Breast epithelium (tissue), 4 donors: ENCODE measurements around the gene WNT6. TPM values are rescaled to one million over a fixed set of nuclear protein-coding genes. Genes with fewer than 3 reads are reported as not detected.

Source experiments
- DNase-seq, 2 donors: peaks; one replicate each; pipeline ENCODE4 v3.0.0-alpha.2; 2019; ENCODE audit warnings: low spot score in 2 of 2
- H3K27ac ChIP-seq, 2 donors: fragments of 200-600 bp; sonication (generic) in 1 of 2; one replicate each; pipeline ENCODE4 v1.5.1; 2016 to 2019; ENCODE audit warnings: mild to moderate bottlenecking in 1 of 2
- H3K27me3 ChIP-seq, 2 donors: fragments of 200-600 bp; sonication (generic) in 1 of 2; one replicate each; pipeline versions ENCODE4 v1.5.1 to v1.6.0; 2017 to 2019; ENCODE audit warnings: control low read depth in 1 of 2, mild to moderate bottlenecking in 1 of 2
- H3K36me3 ChIP-seq: fragments of 200-600 bp; one replicate; pipeline ENCODE4 v1.5.1; 2019
- H3K4me1 ChIP-seq, 2 donors: fragments of 200-600 bp; sonication (generic); one replicate each; pipeline ENCODE4 v1.5.1; 2016 to 2019; ENCODE audit warnings: control low read depth in 1 of 2
- H3K4me3 ChIP-seq, 3 donors: fragments of 200-600 bp; sonication (generic); 1 replicate in 2 of 3; 2 replicates in 1 of 3; pipeline ENCODE4 v1.5.1; 2016 to 2019; ENCODE audit warnings: mild to moderate bottlenecking in 3 of 3, moderate library complexity in 2 of 3
- H3K9me3 ChIP-seq, 2 donors: fragments of 200-600 bp; sonication (generic) in 1 of 2; one replicate each; pipeline ENCODE4 v1.5.1; 2016 to 2019; ENCODE audit warnings: control low read depth in 1 of 2
- POLR2A ChIP-seq: fragments of 450-650 bp; IDR thresholded peaks from one replicate; pipeline ENCODE4 v1.6.1; 2016; ENCODE audit warnings: antibody characterized with exemption, mild to moderate bottlenecking, moderate library complexity
- POLR2AphosphoS5 ChIP-seq, 3 donors: sonication (generic); formaldehyde crosslinking; IDR thresholded peaks; one replicate each; pipeline ENCODE4 v1.6.1; 2017; ENCODE audit warnings: antibody characterized with exemption in 3 of 3
- intact Hi-C: fragments of 100-400 bp; cut with DNase I; formaldehyde crosslinking; loops from one replicate; pipeline ENCODE4 v1.15.1; 2023; ENCODE audit warnings: low total_unique reads
- total RNA-seq, 3 donors: library from RNA; depleted of rRNA; stranded (reverse); fragments of >200 nt; gene quantifications; one replicate each; pipeline ENCODE4 v1.1.0, GENCODE V29; 2016
- TF ChIP-seq, protein P1 (sequence below), 3 donors: fragments of 450-650 bp; IDR thresholded peaks; one replicate each; pipeline ENCODE4 v1.5.1; 2016 to 2017; ENCODE audit warnings: antibody characterized with exemption in 3 of 3, mild to moderate bottlenecking in 3 of 3, moderate library complexity in 3 of 3

Gene WNT6
- total RNA-seq, 3 donors from 2014 or later = 0.48 to 3.3 (median 1.3) TPM

DNA sequence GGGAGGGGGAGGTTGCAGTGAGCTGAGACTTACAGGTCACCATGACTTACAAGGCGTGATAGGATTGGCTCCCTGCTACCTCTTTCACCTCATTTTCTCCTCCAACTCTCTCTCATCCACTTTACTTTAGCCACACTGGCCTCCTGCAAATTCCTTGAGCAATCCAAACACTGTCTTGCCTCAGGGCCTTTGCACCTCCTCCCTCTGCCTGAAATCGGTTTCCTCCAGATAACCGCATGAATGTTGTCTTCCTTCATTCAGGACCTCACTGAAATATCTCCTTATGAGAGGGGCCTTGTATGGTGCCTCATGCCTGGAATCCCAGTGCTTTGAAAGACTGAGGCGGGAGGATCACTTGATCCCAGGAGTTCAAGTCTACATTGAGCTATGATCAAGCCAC lies 42.8 kb downstream of the WNT6 start:
- H3K27me3 ChIP-seq = peaks cover 2 to 33% of the 10 kb centered on the region in 2 donors

DNA sequence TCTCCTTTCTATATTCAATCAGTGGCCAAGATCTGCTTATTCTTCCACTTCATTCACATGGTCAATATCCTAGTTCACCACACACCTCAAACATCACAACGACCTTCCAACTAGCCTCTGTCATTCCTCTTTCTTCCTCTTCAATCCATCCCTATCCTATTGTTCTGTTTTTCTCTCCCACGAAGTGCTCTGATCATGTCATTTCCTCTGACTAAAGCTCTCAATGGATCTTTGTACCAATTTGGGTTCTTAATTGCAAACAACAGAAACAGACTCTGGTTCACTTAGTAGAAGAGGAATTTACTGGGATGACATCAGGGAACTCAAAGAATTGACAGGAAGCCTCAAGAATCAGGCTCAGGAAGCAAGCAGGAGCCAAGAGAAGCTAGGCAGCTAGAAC lies 44.6 kb downstream of the WNT6 start:
- Histone ChIP-seq H3K4me1 (no peaks in the 10 kb centered on the region), H3K27me3 (peaks cover 0 to 16% of the 10 kb centered on the region in 2 donors), H3K9me3 (no peaks in the 10 kb centered on the region), H3K4me3 (no peak overlapping the region), H3K27ac (no peak overlapping the region), H3K36me3 (no peaks in the 10 kb centered on the region)
- no peak for DNase-seq
- intact Hi-C loops = no loop called here
- TF ChIP-seq POLR2AphosphoS5 (IDR thresholded peaks at IDR 0.05) (no peak), POLR2A (no peak)
- TF ChIP-seq, protein P1, sequence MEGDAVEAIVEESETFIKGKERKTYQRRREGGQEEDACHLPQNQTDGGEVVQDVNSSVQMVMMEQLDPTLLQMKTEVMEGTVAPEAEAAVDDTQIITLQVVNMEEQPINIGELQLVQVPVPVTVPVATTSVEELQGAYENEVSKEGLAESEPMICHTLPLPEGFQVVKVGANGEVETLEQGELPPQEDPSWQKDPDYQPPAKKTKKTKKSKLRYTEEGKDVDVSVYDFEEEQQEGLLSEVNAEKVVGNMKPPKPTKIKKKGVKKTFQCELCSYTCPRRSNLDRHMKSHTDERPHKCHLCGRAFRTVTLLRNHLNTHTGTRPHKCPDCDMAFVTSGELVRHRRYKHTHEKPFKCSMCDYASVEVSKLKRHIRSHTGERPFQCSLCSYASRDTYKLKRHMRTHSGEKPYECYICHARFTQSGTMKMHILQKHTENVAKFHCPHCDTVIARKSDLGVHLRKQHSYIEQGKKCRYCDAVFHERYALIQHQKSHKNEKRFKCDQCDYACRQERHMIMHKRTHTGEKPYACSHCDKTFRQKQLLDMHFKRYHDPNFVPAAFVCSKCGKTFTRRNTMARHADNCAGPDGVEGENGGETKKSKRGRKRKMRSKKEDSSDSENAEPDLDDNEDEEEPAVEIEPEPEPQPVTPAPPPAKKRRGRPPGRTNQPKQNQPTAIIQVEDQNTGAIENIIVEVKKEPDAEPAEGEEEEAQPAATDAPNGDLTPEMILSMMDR (IDR thresholded peaks at IDR 0.05) = no peak

More for the DNA sequence above, 42.8 kb downstream of the WNT6 start:
- no peak for DNase-seq
- H3K9me3 ChIP-seq = no peaks in the 10 kb centered on the region
- intact Hi-C loops = no loop called here
- TF ChIP-seq POLR2A (no peak), POLR2AphosphoS5 (IDR thresholded peaks at IDR 0.05) (no peak)
- TF ChIP-seq, protein P1 (IDR thresholded peaks at IDR 0.05) = no peak
- H3K4me1 ChIP-seq = peaks cover 0 to 2% of the 10 kb centered on the region in 2 donors
- H3K36me3 ChIP-seq = no peaks in the 10 kb centered on the region
- H3K4me3 ChIP-seq = no peak overlapping the region
- no peak overlapping the region for H3K27ac ChIP-seq

DNA sequence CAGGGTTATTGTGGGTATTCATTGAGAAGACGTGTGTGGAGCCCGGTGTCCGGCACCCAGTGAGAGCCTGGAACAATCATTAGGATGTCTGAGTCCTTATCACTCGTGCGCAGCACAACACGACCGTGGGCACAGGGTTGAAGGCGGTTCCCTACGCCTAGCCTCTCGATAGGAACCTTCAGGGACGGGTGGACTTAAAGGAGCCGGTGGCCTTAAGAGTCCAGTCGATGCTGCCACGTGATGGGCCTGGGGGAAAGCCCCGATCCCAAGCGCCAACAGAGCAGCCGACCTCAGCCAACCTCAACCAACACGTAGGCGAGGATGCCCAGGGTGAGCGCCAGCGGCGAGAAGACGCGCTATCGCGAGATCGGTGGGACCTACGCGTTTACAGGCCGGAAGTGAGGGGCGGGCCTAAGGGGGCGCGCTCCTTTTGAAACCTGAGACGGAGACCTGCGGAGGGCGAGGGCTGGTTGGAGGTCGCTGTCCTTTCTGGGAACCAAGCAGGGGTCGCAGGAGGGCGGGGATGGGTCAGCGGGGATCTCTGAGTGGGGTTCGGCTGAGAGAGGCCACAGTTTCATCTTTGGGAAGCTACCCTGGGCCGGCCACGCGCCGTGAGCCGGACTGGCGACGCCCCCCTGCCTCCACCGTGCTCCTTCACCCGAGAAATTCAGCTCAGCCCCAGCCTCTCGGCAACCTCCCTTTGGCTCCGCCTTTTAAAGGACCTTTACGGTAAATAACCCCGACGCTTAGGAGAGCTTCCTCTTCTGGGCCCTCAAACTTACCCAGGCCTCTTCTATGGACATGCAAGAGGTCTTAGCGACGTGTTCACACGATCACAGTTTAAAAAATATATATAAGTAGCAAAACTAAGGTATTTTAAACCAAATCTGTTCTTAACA lies 49.4 kb downstream of the WNT6 start:
- TF ChIP-seq POLR2A (no peak), POLR2AphosphoS5 (IDR thresholded peaks at IDR 0.05) (peak; percentile 16 to 48 (median 45))
- H3K27me3 ChIP-seq = no peaks in the 10 kb centered on the region
- H3K4me3 ChIP-seq = peak overlapping the region; percentile 46 to 69 (median 61)
- no peaks in the 10 kb centered on the region for H3K36me3 ChIP-seq
- intact Hi-C loops = no loop called here
- no peaks in the 10 kb centered on the region for H3K9me3 ChIP-seq
- peak overlapping the region; percentile 13 to 36 for H3K27ac ChIP-seq
- H3K4me1 ChIP-seq = no peaks in the 10 kb centered on the region
- DNase-seq = peak; percentile 80 to 88

DNA sequence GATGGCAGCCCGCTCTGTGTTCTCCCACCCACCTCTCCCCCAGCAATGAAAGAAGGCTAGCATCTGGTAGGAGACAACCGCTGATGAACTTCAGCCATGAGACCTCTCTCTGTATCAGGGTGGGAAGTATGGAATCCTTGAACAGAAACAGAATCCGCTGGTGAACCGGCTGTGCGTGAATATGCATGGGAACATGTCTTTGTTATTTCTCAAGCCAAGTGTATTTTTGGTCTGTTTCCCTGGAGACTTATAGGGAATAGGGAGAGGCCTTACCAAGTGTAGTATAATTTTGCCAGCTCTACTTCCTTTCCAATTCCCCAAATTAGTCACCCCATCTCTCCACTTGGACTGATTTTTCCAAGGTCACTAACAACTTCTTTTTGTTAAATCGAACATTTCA lies 51.1 kb downstream of the WNT6 start:
- TF ChIP-seq POLR2A (no peak), POLR2AphosphoS5 (IDR thresholded peaks at IDR 0.05) (no peak)
- TF ChIP-seq, protein P1 (IDR thresholded peaks at IDR 0.05) = no peak
- Histone ChIP-seq H3K27me3 (no peaks in the 10 kb centered on the region), H3K36me3 (no peaks in the 10 kb centered on the region), H3K4me3 (no peak overlapping the region), H3K9me3 (no peaks in the 10 kb centered on the region), H3K27ac (no peak overlapping the region), H3K4me1 (no peaks in the 10 kb centered on the region)
- intact Hi-C loops = no loop called here
- no peak for DNase-seq

DNA sequence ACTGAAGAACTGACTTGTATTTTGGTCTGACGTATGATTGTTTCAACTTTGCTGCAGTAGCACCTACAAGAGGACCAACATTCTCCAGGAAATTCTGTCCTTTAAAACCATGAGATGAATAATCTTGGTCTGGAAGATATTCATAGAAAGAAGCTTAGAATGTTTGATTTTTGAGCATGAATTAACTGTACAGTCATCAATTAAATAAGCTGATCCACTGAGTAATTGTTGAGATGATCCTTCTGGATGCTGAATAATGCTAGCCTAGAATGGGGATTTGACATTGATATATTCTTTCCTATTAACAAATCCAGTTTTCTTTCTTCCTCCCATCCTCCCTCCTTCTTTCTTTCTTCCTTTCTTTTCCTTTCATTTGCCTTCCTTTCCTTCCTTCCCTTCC lies 60.9 kb downstream of the WNT6 start:
- Histone ChIP-seq H3K27me3 (peaks cover 0 to 2% of the 10 kb centered on the region in 2 donors), H3K9me3 (peaks cover 0 to 5% of the 10 kb centered on the region in 2 donors), H3K36me3 (no peaks in the 10 kb centered on the region), H3K4me1 (no peaks in the 10 kb centered on the region), H3K27ac (no peak overlapping the region), H3K4me3 (no peak overlapping the region)
- DNase-seq = no peak
- TF ChIP-seq, protein P1 (IDR thresholded peaks at IDR 0.05) = no peak
- no peak for TF ChIP-seq POLR2A
- no peak for TF ChIP-seq POLR2AphosphoS5 (IDR thresholded peaks at IDR 0.05)
- intact Hi-C loops = no loop called here

Other genes starting within 250 kb of the WNT6 start
- gene ZNF142, start 200.2 kb upstream of the WNT6 start, total RNA-seq = 10 to 100 TPM; 12.0 to 16.0 (median 15.4) TPM
- gene BCS1L, start 200.1 kb upstream of the WNT6 start, total RNA-seq = 10 to 100 TPM; 26.4 to 35.4 (median 32.4) TPM
- 10 to 100 TPM; 22.7 to 25.9 (median 23.0) TPM for gene RNF25, start 187.8 kb upstream of the WNT6 start, total RNA-seq
- 10 to 100 TPM; 22.2 to 78.0 (median 35.7) TPM for gene STK36, start 187.7 kb upstream of the WNT6 start, total RNA-seq
- 10 to 100 TPM in 2 of 3 donors, 1 to 10 TPM in 1; 8.3 to 34.7 (median 29.0) TPM for gene TTLL4, start 149.0 kb upstream of the WNT6 start, total RNA-seq
- gene CYP27A1, start 77.7 kb upstream of the WNT6 start, total RNA-seq = 10 to 100 TPM; 25.6 to 65.0 (median 28.8) TPM
- gene PRKAG3, start 28.0 kb upstream of the WNT6 start, total RNA-seq = not detected
- 1 to 10 TPM in 1 of 3 donors, under 1 TPM in 1, not detected in 1; 0.88 to 2.9 TPM for gene WNT10A, start 21.0 kb downstream of the WNT6 start, total RNA-seq
- gene CDK5R2, start 99.9 kb downstream of the WNT6 start, total RNA-seq = not detected
- not detected for gene FEV, start 125.4 kb downstream of the WNT6 start, total RNA-seq
- gene CRYBA2, start 133.6 kb downstream of the WNT6 start, total RNA-seq = not detected
- gene CFAP65, start 181.7 kb downstream of the WNT6 start, total RNA-seq = under 1 TPM in 1 of 3 donors, not detected in 2; 0.33 TPM
- under 1 TPM in 2 of 3 donors, not detected in 1; 0.16 to 0.66 TPM for gene IHH, start 201.1 kb downstream of the WNT6 start, total RNA-seq